Bronchus fibroblast of lung (primary cell): ENCODE data around the gene RPL11. TPM values are rescaled to one million over a fixed set of nuclear protein-coding genes. Genes with fewer than 3 reads are reported as not detected.

Experiments used
- total RNA-seq: library from RNA; depleted of rRNA; stranded (reverse); fragments of >200 nt; gene quantifications from 2 replicates; pipeline ENCODE4 v1.2.3, GENCODE V29; 2015

RPL11 gene
- total RNA-seq = 952 and 1,010 TPM in 2 replicates

DNA sequence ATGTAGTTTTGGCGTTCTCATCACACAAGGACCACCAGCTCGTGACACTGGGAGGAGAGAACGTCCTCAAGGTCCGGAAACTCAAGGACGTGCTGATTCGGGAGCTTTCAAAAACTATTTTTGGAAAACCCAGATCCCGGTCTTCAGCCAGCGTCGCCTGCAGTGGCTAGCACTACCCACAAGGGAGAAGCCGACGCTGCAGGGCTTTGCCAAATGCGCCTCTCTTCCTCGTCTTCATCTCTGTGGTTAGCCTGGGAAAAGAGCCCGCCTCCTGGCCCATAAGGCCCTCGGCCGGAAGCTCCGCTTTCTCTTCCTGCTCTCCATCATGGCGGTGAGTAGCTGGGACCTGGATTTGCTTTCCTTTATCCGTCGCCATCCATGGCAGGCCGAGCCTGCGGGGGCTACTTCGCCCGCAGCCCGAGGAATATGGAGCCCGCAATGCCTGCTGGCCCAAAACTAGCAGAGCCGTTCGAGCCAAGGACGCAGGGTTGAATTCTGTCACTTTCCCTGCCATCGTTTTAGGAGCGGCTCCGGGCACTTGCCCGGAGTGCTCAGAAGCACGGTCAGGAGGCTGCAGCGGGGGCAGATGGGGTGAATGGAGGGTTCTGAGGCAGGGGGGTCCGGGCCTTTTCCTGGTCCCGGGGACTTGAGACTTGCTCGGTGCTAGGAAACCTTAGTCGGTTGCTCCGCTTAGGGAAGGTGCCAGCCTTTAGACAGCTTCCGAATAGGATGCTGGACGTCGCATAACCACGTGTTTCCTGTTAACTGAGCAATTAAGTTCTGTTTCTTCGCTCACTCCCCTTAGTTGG lies at the start of gene RPL11:
Gene RPL11, plus strand, starts transcription at position 308 of the 809 bp plus-strand sequence. Its CDS starts 18 bp downstream, at position 326.

DNA sequence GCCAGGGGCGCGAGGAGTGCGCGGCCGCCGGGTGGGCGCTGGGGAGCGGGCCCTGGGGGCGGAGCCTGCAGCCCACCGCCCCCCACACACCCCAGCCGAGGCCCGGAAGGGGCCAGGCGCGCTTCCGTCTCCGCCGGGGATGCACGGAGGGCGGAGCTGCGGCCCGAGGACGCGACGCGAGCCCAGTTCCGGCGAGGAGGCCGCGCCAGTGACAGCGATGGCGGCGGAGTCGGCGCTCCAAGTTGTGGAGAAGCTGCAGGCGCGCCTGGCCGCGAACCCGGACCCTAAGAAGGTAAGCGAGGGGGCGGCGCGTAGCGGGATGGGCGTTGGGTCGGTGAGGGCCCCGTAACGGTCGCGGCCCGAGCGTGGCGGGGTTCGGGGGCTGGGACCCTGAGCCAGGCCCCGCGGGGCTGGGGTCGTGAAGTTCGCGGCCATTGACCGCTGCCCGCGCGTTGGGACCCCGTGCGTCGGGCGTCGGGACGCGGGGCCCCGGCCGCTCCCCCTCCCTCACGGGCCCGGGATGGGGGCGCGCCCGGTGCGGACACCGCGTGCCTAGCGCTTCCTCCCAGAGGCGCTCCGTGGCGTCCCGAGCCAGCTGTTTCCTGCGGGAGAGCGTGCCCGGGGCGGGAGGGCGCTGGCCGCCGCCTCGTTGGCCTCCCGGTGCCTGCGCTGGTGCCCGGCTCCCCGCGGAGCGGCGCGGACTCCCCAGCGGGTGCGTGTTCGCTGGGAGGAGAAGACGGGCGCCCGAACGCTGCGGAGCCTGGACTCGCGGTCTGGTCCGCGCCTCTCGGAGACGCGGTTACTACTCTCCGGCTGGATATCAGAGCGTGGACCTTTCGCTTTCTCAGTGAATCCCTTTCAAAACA lies 51.9 kb downstream of the RPL11 start, which contains the start of gene ELOA:
Gene ELOA, plus strand, starts transcription at position 185 of the 866 bp plus-strand sequence. Its CDS starts 33 bp downstream, at position 218.

Other genes starting within 250 kb of the RPL11 start
- gene ASAP3, start 207.6 kb upstream of the RPL11 start, total RNA-seq = 25.6 TPM in 2 replicates
- 3.3 and 3.7 TPM in 2 replicates for gene E2F2, start 160.6 kb upstream of the RPL11 start, total RNA-seq
- gene ID3, start 132.3 kb upstream of the RPL11 start, total RNA-seq = 131 and 139 TPM in 2 replicates
- gene ELOA, start 51.7 kb downstream of the RPL11 start, total RNA-seq = 24.4 and 26.2 TPM in 2 replicates
- gene PITHD1, start 86.6 kb downstream of the RPL11 start, total RNA-seq = 47.6 and 47.9 TPM in 2 replicates
- gene LYPLA2, start 99.3 kb downstream of the RPL11 start, total RNA-seq = 53.7 and 57.2 TPM in 2 replicates
- 81.0 and 82.9 TPM in 2 replicates for gene GALE, start 108.9 kb downstream of the RPL11 start, total RNA-seq
- gene HMGCL, start 133.6 kb downstream of the RPL11 start, total RNA-seq = 40.7 and 43.7 TPM in 2 replicates
- gene FUCA1, start 176.5 kb downstream of the RPL11 start, total RNA-seq = 5.4 TPM in 2 replicates
- not detected in 2 replicates for gene CNR2, start 221.6 kb downstream of the RPL11 start, total RNA-seq